Measurements from ENCODE around the gene OGFRL1.

DNA sequence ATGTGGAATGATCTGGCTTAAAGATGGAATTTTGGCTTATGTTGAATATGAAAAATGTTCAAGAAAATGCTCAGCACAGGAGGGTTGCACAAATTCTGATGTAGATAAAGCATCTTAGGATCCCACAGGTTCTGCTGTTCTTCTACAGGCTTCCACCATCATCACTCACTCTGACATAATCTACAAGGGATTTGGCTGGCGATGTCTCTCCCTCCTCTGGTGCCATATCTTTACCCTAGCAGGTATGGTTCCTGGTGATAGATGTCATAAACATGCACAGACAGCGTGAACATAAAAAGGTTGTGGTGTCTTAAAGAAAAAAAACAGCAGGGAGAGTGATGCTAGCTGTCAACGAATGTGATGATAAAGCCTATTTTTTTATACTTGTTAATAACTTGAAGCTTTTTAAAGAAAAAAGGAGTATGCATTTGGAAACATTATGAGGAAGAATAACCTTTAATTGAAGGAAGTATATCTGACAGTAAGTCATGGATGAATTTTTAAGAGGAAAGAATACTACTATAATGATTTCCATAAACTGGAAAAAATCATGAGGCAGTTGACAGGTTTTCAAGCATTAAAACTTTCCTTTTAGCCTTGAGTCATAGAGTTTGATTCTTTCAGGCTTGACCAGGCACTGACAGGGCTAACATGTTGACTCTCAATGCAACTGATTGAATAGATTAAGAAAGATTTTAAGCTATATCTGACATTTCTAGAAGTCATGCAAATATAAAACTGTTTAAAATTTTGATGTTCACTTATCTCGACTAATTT is 50.1 kb downstream of the OGFRL1 start:
- TF ChIP-seq CTCF (conservative IDR thresholded peaks at IDR 0.05; ENCODE audit: low read depth, low read length) (no peak), EZH2 (IDR thresholded peaks at IDR 0.05; ENCODE audit: borderline replicate concordance, low read depth, low read length, poor library complexity, severe bottlenecking) (no peak)

All from A673 (cell line).